GM21786 (cell line): ENCODE data around the gene NAGK.
"Not testable (repeated sequence)": the region's sequence is repeated elsewhere in the genome, so short reads cannot be mapped to it uniquely, and the experiment has no call there.

Source experiments
- ATAC-seq: cut with Tn5 transposase; IDR thresholded peaks from one replicate; pipeline ENCODE4 v1.9.1; 2021; ENCODE audit not compliant: unreplicated experiment

NAGK gene

GRCh38 chr2:71067567-71068217, 756 bp upstream of the NAGK start:
- ATAC-seq: no peak

DNA sequence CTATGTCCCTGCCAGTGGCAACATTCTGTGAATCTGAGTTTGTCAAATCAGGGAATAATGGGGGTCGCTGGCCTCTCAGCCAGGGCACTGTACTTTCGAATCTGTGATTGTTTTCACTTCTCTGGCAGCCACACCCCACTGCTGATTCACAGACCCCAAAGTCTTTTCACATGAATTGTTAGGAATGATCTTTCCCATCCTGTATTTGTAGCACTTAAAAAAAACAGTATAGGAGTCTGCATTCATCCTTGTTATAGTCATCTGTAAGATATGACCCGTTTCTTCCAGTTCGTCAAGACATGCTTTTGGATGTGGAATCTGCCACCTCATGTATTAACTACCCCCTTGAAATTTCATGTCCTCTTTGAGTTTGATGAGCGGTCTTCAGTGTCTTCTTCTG, 928 bp downstream of the NAGK start:
- no peak for ATAC-seq

GRCh38 chr2:71070294-71071093, 2.0 kb downstream of the NAGK start:
- ATAC-seq: no peak

GRCh38 chr2:71071681-71072398, 3.4 kb downstream of the NAGK start:
- peak; percentile 42 for ATAC-seq

DNA sequence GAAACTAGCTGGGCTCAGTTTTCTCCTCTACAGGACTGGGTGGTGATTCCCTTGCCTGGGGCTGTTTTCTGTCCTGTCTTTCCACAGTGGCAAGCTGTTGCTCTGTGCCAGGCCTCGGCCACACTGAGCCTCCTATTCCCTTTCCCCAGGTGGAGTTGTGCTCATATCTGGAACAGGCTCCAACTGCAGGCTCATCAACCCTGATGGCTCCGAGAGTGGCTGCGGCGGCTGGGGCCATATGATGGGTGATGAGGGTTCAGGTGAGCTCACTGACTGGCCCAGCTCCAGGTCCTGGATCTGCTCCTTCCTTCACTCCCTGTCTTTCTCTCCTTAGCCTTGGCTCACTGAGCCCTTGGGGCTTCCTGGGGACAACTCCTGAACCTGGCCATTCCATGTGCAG, 4.0 kb downstream of the NAGK start:
- no peak for ATAC-seq

- ATAC-seq: no peak
These were observed 5.0 kb downstream of the NAGK start for GRCh38 chr2:71073475-71073874.

DNA sequence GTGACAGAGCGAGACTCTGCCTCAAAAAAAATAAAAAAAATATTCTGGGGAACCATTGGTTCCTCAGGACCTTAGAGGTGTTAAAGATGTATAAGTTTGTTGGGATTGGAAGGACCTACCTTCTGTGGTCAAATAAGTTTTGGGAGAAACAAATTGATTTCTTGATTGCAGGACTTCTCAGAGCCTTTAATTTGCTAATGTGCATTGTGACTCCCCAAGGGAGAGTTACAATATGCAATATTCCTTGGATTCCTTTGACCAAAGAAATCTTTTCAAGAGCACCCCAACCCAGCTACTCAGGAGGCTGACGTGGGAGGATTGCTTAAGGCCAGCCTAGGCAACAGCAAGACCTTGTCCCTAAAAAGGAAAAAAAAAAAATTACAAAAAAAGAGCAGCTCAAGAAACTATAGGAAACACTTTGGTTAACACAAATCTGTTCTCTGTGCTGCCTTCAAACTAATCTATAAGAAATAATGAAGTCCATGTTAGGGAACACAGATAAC, 6.5 kb downstream of the NAGK start:
- ATAC-seq: no peak

GRCh38 chr2:71078624-71079023, 10.2 kb downstream of the NAGK start:
- no peak for ATAC-seq

GRCh38 chr2:71082402-71083252, 14.2 kb downstream of the NAGK start:
- peak; percentile 55 for ATAC-seq

- ATAC-seq: not testable (repeated sequence)
These were observed 14.8 kb downstream of the NAGK start for GRCh38 chr2:71083297-71083696.

GRCh38 chr2:71083752-71084312, 15.4 kb downstream of the NAGK start:
- not testable (repeated sequence) for ATAC-seq

GRCh38 chr2:71085325-71086003, 17.0 kb downstream of the NAGK start:
- not testable (repeated sequence) for ATAC-seq

DNA sequence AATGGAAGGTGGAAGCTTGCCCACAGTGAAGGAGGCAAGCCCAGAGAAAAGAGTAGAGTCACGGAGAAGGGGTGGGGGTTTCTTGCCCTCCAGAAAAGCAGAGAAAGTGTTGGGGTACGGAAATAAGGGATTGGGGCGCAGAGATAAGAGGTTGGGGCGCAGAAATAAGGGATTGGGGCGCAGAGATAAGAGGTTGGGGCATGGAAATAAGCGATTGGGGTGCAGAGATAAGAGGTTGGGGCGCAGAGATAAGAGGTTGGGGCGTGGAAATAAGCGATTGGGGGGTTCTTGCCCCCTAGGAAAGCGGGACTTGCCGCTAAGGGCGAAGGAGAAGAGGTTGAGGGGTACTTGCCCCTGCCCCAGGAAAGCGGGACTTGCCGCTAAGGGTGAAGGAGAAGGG, 21.0 kb downstream of the NAGK start:
- not testable (repeated sequence) for ATAC-seq

DNA sequence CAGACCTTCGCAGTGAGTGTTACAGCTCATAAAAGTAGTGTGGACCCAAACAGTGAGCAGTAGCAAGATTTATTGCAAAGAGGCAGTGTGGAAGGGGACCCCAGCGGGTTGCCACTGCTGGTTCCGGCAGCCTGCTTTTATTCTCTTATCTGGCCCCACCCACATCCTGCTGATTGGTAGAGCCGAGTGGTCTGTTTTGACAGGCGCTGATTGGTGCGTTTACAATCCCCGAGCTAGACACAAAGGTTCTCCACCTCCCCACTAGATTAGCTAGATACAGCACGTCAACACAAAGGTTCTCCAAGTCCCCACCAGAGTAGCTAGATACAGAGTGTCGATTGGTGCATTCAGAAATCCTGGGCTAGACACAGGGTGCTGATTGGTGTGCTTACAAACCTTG, 23.4 kb downstream of the NAGK start:
- ATAC-seq: not testable (repeated sequence)

- not testable (repeated sequence) for ATAC-seq
These were observed 24.2 kb downstream of the NAGK start for GRCh38 chr2:71092491-71093260.

DNA sequence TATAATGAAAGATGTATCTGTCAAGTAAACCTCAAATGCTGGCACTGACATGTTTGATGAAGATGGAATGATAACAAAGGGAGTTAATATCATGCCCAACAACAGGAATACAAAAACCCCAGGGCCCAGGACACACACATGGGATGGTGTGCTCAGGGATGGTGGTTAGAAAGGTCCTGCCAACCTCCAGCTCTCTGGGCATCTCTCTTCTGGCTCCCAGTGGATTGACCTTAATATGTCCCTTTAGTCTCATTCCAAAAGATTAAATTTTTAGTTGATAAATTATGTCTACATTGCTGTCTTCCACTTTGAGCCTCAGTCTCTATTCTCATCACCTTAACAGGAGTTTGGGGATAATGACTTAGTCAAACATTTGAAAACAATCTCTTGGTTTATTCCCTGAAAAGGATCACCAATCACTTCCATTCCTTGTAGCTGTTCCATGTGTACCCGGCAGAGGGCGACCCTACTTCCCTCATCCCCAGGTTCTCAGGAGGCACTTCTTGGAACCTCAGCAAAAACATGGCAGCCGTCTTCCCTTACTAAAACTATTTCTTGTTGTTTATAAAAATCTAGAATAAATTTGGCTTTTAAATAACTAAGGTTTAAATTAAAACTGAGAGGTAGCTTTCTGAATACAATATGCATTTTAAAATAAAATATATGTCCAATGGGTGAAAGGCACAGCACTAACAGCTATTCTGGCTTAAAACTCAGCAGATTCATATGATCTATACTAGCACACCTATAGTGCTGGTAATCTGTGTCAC, 31.9 kb downstream of the NAGK start:
- ATAC-seq: peak; percentile 47

DNA sequence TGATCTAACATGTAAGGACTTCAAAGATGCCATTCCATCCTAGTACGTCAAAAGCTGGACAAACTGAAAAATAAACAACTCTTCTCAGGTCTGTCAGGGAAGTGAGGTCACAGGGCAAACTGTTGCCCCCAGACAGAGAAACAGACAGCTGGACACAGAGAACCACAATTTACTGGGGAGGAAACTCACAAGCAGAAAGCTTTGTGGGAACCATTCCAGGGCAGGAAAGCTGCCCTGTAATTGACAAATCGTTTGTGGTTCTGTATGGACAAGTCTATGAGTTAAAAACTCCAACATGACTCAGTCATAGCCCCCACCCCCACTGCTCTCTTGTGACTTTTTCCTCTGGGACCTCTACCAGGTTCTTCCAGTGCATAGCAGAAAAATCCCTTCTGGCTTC, 33.2 kb downstream of the NAGK start:
- ATAC-seq: no peak

DNA sequence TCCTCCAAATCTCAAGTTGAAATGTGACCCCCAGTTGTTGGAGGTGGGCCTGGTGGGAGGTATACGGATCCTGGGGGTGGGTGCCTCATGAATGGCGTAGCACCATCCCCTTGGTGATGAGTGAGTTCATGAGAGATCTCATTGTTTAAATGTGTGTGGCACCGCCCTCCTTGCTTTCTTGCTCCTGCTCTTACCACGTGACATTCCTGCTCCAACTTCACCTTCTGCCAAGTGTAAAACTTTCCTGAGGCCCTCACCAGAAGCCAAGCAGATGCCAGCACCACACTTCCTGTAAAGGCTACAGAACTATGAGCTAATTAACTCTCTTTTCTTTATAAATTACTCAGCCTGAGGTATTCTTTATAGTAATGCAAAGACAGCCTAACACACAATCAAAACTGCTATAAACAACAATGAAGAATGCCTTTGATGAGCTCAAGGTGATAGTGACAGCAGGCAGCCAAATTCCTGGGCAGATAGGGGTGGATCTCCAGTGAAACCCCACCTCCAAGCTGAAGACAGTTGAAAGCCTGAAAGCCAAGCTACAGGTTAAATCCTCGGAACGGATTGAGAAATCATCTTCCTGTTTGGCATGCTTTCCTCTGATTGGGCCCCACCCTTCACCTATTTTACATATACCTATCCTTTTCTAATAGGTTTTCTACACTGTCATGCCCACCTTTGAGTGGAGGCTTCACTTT, 34.7 kb downstream of the NAGK start:
- ATAC-seq: no peak
